Activated T-cell treated with anti-CD3 and anti-CD28 coated beads, Interleukin-2, amount 50 U/mL, for 1 hour (primary cell): Measurements from ENCODE around the gene BRAT1.

ENCODE experiments used
- DNase-seq: peaks from one replicate; pipeline ENCODE4 v3.0.0-alpha.2; 2020

Gene BRAT1

DNA sequence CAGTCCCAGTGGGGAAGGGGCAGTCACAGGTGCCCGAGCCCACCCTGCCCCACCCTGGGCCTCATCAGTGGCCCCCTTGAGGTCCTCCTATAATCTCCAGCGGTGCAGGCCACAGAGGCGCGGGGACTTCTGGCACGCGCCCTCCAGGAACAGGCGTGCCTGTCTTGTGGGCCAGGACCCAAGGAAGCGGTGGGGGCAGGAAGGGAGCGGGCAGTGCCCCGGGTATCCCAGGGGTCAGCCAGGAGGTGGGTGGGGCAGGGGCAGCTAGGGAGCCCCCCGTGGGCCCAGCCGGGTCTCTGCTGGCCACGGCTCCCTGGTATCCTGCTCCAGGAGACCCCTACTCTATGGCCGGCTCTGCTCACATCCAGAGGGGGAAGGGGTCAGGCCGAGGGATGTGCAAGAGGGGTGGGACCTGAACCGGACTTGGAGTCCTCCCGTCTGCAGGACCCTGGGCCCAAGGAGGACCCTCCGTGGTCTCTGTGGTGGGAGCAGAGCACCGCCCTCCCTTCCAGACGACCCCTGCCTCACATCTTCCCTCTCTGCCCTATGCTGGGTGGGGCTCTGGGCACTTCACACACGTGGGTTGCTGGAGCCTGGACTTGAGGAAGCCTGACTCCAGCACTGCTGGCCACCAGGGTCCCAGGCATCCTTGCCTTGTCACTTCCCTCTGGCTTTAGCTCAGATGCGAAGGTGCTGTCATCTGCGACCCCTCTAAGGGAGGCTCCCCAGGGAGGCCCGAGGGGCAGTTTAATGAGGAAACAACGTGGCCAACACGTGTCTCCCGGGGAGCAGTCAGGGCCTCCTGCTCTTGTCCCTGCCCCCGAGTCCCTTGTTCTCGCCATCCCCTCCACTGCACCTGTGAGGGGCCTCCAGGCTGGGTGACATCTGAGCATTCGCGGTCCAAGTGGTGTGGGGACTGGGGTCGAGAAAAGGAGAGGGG is 60.9 kb downstream of the BRAT1 start:
- DNase-seq: no peak

DNA sequence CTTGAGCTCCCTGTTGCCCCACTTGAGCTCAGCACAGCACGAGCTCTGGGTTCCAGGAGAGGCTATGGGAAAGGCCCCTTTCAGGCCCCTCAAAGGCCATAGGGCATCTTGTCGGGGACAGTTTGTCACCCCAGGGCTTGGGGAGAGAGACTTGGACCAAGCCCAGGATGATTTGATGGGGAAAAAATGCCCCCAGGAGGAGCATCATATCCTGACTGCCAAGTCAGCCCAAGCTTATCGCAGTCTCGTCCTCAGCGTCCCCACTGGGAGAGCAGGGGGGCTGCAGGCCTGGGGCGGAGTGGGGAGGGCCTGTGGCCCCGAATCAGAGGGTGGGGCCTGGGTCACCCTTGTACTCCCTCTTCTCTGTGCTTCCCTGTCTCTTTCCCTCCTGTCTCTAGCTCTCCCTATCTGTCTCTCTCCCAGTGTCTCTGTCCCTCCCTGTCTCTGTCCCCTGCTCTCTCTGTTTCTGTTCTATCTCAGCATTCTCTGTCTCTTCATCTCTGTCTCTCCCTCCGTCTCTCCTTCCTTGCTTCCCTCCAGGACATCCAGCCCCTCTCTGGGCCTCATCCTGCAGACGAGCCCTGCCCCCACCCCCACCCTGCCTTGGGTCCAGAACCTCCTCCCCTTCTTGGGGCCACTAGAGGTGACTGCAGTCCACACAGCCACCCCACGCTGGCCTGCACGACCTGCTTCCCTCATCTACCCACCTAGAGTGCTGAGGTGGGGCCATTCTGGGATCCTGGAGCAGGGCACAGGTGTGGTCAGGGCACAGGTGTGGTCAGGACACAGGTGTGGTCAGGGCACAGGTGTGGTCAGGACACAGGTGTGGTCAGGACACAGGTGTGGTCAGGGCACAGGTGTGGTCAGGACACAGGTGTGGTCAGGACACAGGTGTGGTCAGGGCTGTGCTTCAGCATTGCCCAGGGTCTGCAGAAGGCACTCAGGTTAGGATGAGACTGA is 61.8 kb downstream of the BRAT1 start:
- DNase-seq: no peak

DNA sequence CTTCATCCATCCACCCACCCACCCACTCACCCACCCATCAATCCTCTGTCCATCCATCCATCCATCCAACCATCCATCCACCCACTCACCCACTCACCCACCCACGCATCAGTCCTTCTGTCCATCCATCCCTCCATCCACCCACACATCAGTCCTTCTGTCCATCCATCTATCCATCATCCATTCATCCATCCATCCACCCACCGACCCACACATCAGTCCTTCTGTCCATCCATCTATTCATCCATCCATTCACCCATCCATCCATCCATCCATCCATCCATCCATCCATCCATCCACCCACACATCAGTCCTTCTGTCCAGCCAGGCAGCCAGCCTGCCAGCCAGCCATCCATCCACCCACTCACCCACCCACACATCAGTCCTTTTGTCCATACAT is 63.3 kb downstream of the BRAT1 start:
- no peak for DNase-seq

DNA sequence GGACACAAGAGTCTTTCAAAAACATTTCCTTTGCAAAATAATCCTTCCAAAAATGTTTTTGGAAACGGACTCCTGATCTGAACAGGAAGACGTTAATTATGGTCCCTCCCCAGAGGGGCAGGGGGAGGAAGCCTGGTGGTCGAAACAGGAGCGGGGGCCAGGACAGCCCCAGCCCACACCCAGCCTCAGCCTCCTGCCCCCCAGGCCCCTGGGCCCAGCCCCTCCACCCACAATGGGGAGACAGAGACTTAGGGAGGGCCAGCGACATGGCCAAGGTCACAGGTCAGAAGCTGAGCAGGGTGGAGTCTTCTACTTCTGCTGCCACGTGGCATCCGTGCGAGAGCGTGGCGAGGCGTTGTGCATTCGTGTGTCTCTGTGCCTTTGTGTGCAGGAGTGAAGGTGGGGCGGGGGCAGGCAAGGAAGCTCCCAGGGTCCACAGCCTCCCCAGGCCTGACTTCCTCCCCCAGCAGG is 65.1 kb downstream of the BRAT1 start:
- no peak for DNase-seq

DNA sequence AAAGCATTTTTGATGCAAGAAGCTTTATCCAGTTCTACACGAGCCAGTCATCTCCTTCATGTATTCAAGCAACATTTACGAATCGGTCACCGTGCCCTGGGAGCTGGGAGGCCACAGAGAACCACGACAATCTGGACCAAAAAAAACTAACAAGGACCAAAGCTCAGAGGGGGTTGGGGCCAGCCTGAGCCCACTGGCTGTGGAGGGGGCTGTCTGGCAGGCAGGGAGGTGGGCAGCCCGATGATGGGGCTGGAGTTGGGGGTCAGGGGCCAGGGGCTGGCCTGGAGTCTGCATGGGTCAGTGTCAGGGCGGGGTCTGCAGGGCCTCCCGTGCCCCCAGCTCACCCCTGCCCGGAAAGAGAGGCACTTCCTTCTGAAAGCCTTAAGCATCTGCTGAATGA is 66.6 kb downstream of the BRAT1 start:
- DNase-seq: no peak

DNA sequence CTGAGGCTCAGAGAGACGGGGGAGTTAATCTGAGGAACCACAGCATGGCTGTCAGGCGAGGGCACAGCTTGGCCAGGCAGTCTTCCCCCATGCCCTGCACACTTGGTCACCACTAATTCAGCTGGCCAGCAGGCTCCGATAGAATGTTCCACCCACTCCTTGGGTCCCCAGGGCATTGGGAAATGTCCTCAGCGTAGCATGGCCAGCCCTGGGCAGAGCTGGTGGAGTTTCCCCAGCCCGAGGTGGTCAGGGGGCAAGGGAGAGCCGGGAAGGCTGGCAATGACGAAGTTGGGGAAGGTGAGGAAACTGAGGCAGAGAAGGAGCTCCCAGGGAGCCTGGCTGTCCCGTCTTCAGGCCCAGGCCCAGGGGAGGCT is 67.1 kb downstream of the BRAT1 start:
- DNase-seq: no peak
